Mesenteric fat pad (tissue), 1 donor: ENCODE measurements around the gene KCNH2. TPM values are rescaled to one million over a fixed set of nuclear protein-coding genes. Genes with fewer than 3 reads are reported as not detected.

Source experiments
- total RNA-seq: library from RNA; stranded (reverse); fragmentation: NEBNext Ultra II Directional; extraction: Animal tissue kit (Norgen Biotek cat#: 25700); gene quantifications from one replicate; pipeline ENCODE4 v1.2.1, GENCODE V29; 2021
- donor health status: DM: yes; HTN: yes; CAD: no.

Gene KCNH2
- total RNA-seq, 1 donor from 2014 or later, result 0.32 TPM

Other genes with a start within 250 kb of the KCNH2 start
- gene GIMAP5, start 240.9 kb downstream of the KCNH2 start, total RNA-seq, result 26.6 TPM
- 57.8 TPM for gene TMEM176B, start 178.0 kb downstream of the KCNH2 start, total RNA-seq
- 64.3 TPM for gene TMEM176A, start 177.6 kb downstream of the KCNH2 start, total RNA-seq
- gene AOC1, start 125.8 kb downstream of the KCNH2 start, total RNA-seq, result 0.67 TPM
- gene NOS3, start 12.7 kb upstream of the KCNH2 start, total RNA-seq, result 57.1 TPM
- not detected for gene ATG9B, start 46.2 kb upstream of the KCNH2 start, total RNA-seq
- gene ABCB8, start 50.1 kb upstream of the KCNH2 start, total RNA-seq, result 27.6 TPM
- gene ASIC3, start 70.2 kb upstream of the KCNH2 start, total RNA-seq, result 0.87 TPM
- 7.3 TPM for gene CDK5, start 79.6 kb upstream of the KCNH2 start, total RNA-seq
- gene SLC4A2, start 81.3 kb upstream of the KCNH2 start, total RNA-seq, result 130 TPM
- gene FASTK, start 102.5 kb upstream of the KCNH2 start, total RNA-seq, result 59.3 TPM
- 31.9 TPM for gene TMUB1, start 105.2 kb upstream of the KCNH2 start, total RNA-seq
- gene AGAP3, start 108.2 kb upstream of the KCNH2 start, total RNA-seq, result 86.8 TPM
- gene GBX1, start 189.4 kb upstream of the KCNH2 start, total RNA-seq, result not detected
- not detected for gene ASB10, start 208.9 kb upstream of the KCNH2 start, total RNA-seq
- gene H2BK1, start 232.2 kb upstream of the KCNH2 start, total RNA-seq, result not detected
- 38.1 TPM for gene ABCF2, start 248.9 kb upstream of the KCNH2 start, total RNA-seq